ENCODE measurements around the gene FRMD4B.
"Not testable (repeated sequence)": the region's sequence is repeated elsewhere in the genome, so short reads cannot be mapped to it uniquely, and the experiment has no call there.

Gene FRMD4B

DNA sequence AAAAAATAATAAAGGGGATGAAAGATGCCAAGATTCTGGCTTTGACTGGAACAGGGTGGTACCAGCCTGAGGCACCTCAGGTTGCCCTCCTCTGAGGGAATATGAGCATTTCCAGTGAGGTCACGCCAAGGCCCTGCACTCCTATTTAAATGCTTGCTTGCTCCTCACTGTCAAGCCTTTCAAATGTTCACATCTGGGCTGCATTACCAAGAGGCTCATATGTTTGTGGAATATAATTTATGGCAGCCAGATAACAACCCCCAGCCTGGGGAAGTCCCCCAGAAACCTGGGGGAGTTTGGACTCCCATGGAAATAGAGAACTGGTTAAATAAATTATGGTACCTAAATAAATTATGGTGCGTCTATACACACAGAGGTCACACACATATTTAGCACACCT, 88.4 kb downstream of the FRMD4B start:
- no peak for DNase-seq
- intact Hi-C loops (cut with DNase I), result no loop called here

DNA sequence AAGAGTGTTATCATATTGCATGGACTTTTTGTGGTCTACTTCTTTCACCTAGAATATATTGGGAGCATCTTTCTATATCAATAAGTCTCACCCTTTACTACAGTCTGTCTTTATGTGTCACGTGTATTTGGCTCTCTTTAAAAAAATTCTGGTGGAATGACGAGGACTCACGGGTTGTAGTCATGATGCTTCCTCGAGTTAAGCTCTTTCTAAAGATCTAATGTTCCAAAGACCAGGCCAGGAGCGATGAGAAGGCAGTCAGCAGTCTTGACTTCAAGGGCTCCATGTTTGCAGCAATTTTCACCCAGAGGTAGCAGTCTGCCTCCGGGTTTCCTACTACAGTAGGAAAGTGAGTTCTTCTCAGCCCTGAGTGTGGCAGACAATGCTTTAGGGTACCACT, 88.9 kb downstream of the FRMD4B start:
- no peak for DNase-seq
- intact Hi-C loops (cut with DNase I), result no loop called here

DNA sequence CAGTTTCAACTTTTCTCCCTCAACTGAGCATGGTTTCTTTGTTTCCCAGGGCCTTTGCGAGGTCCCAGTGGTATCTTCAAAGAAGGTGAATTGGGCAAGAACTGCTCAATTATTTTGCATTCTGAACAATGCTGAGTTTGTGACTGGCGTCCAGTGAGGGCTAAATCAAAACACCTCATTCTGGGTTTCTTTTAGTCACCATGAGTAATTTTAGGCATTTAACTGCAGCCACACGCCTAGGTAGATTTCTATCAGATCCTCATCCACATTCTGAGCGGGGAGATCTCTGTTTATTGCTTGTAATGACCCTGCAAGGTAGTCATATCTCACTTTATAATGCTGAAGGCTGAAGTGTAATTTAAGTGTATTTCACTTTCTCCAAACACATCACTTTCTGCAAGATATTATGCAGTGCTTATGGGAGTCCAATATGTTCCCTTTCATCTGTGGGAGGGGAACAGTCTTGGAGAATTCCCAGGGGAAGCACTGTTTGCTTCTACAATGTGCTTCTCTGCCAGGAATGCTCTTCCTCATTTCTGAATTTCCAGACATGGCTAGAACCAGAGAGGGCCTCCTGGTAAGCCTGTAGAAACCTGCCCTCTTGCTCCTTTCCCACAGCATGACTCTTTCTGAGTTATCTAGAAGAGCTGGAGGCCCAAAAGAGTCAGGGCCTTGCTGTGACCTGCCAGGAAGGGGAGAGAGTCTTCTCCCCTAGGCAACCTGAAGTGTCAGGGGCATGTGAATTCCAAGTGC, 91.7 kb downstream of the FRMD4B start:
- no peak for DNase-seq
- intact Hi-C loops (cut with DNase I), result no loop called here

DNA sequence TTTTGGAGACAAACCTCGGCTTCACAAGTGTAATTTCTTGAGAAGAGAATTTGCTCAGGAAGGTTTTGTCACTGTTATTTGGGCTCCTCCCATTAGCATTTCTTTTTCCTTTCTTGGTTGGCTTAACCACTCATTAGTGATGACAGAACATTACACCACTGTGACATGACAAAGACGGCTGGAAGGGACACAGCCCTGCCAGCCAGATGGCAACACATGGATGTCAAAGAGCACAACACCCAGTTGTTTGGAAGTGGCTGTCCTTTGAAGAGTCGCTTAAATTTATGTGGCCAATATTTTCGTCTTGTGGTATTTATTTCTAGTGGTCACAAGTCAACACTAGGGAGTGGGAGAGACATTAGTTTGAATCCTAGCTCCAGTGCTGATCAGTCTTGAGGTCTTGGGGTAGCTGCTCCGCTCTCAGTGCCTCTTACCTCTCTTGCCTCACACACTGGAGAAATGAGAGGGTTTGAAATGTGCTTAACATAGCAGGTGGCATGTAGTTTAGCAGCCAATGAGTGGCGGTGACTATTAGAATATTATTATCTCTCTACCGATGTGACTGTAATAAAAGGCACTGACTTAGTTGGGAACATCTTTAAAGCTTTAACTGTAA, 92.8 kb downstream of the FRMD4B start:
- no peak for DNase-seq
- intact Hi-C loops (cut with DNase I), result no loop called here

DNA sequence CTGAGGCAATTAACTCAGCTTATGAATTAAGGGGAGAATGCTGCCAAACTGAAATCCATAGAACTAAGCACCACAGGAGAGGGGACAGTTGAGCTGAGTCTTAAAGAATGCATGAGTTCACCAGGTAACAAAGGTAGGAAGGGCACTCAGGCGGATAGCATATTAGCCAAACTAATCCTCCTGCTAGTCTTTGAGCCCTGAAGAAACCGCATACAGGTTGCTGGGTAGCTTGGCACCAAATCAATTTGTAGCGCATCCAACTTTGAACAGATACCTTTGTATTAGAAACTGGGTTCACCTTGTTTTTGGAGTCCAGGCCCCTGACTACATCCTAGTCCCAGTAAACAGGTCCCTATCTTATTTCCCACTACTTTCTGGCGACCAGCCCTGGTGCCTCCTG, 93.7 kb downstream of the FRMD4B start:
- no peak for DNase-seq
- intact Hi-C loops (cut with DNase I), result no loop called here

DNA sequence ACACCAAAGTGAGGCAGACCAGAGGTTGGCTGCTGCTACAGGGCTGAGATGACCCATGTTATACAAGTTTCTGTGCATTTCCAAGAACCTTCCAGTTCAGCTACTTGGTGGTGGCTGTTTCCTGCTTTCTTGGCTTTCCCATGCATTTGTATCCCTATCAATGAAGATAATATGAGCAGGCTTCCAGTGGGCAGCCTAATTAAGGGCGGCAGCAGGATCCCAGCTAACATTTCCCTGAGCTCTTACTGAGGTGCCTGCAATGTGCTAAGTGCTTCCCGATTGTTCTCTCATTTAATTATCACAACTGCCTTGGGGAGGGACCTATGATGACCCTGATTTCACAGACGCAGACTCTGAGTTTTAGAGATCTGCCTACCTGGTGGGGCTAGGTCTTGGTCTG, 95.5 kb downstream of the FRMD4B start:
- intact Hi-C loops (cut with DNase I), result no loop called here
- no peak for DNase-seq

DNA sequence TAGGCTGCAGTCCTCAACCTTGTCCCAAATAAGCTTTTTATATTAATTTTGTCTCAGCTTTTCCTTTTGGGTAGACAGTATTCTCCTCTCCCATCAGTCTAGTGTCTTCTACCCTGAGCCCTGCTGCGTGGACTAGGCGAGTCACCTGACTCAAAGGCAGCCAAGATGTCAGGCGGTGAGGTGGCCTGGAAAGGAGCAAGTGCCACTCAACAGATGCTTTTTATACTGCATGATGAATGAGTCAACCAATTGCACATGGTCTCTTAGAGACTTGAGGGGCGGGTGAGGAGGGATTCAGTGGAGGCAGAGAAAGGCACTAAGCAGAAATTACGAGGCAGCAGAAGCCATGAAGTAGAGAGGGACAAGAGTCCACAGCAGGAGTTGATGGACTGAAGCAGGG, 95.9 kb downstream of the FRMD4B start:
- intact Hi-C loops (cut with DNase I), result no loop called here
- no peak for DNase-seq

DNA sequence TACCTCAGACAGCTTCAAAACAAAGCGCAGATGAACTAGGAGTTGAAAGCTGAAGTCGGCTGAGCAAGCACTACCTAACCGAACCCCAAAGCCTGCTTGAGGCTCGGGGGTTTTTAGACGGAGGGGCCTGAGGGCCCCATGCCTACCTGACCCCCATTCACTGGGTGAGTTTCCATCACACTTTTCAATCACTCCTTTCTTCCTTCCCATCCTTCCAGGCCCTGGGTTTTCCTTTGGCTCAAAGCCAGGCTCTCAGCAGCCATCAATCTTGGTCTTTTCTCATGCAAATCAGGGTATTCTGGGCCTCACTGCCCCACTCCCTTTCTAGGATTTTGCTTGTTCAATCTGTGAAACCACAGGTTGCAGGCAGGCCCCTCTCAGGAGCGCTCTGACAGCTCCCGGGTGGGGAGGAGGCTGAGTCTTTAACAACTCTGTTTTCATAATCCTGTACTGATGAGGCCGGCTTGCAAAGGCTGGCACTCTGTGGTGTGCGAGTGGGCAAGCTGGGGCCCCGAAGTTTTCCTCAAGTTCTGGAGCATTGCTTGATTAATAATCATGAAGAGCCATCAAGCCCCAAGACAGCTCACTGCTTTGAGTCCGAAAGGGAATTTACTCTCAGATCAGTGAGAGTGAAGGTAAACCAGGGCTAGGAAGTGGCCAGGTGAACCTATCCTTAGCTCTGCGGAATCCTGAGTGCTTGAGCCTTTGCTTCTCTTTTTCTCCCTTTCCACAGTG, 97.6 kb downstream of the FRMD4B start:
- intact Hi-C loops (cut with DNase I), result no loop called here
- no peak for DNase-seq

DNA sequence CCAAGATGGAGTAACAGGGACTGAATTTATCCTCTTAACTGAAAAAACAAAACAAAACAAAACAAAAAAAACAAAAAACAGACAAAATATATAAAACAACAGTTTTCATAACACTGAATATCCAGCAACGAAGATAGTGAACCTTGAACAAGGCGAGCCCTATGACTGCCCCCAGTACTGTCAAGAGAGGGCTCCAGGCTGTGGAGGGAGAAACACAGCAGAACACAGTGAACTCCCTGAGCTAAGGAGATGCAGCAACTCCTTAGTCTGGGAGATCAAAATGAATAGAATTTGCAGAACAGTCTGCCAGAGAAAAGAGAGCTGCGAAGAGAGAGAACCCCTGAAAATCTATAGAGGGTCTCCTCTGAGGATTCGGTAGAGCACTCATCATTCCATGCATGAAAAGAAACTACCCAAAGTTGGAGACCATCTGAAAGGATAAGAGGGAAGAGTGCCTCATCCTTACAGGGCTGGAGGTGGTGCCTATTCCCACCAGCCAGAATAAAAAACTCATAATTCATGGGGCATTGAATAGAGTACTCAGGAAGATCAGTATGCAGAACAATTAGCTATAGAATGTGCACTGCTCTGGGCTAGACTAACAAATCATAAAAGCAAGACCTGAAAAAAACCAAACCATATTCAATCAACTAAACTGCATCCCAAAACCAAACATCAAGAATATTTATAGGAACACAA, 101.8 kb downstream of the FRMD4B start:
- intact Hi-C loops (cut with DNase I), result no loop called here
- no peak for DNase-seq

DNA sequence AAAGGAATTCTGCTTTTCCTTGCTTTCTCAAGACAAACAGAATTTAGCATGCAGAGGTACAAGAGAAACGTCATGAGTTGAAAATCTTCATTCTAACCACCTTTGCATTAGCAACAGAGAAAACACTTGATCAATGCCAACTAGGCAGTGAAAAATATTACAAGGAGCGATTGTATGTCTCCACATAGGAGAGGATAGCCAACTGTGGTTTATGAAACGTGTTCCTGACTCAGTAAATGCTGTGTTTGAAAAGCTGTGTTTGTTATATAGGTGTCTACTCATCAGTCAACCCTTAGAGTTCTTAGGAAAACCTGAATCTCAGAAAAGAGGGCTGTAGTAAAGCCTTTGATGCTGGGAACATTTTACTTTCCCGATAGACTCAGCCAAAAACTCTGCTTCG, 102.4 kb downstream of the FRMD4B start:
- intact Hi-C loops (cut with DNase I), result no loop called here
- DNase-seq, result no peak

DNA sequence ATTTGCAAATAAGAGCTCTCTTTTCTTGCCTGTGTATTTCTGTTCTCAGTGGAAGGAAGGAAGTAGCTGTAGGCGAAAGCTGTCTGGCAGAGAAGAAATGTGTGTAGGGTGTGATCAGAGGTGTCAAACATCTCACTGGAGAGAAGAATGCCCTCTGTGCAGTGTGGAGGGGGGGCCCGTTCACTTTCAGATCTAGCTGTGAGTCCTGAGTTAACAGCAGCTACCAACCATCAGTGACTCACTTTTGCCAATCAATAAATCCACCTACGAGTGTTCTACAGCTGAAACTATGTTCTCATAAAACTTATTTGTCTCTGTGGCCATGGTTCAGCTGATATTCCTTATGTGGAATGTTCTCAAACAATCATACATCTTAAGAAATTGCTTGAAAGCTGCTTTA, 103.7 kb downstream of the FRMD4B start:
- DNase-seq, result peak in 3 of 10 donors; percentile 22 to 74 (median 31)
- intact Hi-C loops (cut with DNase I), result no loop called here

DNA sequence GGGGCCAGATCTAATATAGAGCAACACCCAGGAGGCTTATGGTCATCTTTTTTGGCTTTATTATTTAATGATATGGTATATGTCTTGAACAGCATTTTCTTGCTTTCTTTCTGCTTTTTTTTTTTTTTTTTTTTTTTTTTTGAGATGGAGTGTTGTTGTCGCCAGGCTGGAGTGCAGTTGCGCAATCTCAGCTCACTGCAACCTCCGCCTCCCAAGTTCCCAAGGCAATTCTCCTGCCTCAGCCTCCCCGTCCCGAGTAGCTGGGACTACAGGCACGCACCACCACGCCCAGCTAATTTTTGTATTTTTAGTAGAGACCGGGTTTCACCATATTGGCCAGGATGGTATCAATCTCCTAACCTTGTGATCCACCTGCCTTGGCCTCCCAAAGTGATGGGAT, 108.5 kb downstream of the FRMD4B start:
- DNase-seq; intact Hi-C loops (cut with DNase I): not testable (repeated sequence)

DNA sequence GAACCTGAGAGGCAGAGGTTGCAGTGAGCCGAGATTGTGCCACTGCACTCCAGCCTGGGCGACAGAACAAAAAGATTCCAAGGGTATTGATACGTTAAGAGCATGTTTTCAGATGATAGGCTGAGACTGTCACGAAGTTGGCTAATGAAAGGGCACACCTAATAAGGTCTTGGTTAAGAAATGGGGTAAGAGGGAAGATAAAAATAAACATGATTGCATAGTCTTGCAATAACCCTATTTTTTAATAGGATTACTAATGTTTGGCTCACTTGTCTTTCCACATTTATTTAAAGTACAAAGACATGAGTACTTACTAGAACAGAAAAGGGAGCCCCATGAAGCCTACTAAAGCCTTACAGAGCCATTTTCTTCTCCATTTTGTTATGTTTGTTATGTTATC, 109.0 kb downstream of the FRMD4B start:
- intact Hi-C loops (cut with DNase I), result no loop called here
- DNase-seq, result no peak

DNA sequence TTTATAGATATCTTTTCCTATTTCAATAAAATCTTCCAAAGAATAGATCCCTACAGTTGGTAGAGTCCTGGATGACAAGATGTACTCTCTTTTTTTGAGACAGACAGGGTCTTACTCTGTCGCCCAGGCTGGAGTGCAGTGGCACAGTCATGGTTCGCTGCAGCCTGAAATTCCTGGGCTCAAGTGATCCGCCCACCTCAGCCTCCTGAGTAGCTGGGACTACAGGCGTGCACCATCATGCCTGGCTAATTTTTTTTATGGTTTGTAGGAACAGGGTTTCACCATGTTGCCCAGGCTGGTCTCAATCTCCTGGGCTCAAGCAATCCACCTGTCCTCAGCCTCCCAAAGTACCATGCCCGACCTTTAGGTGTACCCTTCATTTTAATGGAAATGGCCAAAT, 109.7 kb downstream of the FRMD4B start:
- intact Hi-C loops (cut with DNase I); DNase-seq: not testable (repeated sequence)

DNA sequence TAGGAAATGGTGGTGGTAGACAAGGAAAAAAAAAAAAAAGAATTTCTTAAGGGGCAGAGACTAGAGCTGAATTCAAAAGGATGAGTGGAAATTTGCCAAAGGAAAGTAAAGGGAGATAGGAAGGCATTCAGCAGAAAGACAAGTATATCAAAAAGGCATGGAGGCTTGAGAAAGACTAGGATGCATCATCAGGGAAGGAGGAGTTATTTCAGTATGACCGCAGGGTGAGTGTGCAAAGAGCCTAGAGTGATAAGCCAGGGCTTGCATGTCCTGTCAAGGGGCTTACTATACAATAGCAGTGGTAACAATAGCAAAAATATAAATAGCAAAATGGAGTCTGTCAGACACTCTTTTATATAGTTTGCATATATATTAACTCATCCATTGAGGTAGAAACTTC, 112.0 kb downstream of the FRMD4B start:
- DNase-seq, result no peak
- intact Hi-C loops (cut with DNase I), result no loop called here

DNA sequence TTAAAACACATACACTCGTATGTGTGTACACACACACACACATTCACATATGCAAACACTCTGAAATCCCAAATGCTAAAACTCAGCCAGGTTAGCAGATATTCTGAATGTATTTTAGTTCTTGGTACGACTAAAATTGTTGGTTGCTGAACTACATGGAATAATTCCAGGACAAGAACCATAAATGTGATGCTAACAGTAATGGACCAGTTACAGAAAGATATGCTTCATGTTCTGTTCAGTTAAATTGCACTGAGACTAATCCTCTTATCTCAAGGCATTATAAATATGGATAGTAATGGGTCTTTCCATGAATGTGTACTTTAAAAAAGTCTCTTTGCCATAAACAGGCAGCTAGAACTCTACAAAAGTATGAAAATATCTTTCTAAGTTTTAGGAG, 113.3 kb downstream of the FRMD4B start:
- intact Hi-C loops (cut with DNase I), result no loop called here
- no peak for DNase-seq

DNA sequence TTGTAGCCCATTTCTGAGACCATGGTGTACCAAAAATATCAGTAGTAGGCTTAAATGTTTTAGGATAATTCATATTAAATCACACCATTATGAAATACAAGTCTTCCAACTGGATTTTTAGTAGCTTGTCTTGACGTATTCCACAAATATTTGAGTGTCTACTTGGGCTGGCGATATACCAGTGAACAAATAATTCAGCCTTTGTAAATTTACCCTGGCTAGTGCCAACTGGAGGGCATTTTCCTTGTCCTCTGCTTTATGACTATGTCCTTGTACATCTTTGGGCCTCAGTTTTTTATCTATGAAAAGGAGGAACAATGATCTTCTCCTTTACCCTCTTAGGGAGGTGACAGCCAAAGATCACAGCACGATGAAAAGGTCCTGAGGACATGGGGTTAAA, 114.8 kb downstream of the FRMD4B start:
- intact Hi-C loops (cut with DNase I), result no loop called here
- no peak for DNase-seq

DNA sequence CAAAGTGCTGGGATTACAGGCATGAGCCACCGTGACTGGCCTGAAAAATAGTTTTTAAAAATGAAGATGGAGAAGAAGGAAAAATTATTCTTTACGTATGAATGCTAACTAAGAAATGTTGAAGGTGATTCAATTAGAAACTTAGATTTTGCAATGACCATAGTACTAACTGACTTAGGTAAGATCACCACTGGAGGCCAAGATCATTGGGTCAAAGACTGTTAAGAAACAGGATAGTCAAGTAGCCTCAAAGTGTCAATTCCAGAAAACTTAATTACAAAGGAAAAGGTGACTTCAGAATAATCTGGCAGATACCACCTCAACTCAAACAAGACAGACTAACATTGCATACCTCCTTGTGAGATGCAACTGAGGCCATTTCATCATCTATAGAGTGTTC, 119.3 kb downstream of the FRMD4B start:
- DNase-seq, result no peak
- intact Hi-C loops (cut with DNase I), result no loop called here

DNA sequence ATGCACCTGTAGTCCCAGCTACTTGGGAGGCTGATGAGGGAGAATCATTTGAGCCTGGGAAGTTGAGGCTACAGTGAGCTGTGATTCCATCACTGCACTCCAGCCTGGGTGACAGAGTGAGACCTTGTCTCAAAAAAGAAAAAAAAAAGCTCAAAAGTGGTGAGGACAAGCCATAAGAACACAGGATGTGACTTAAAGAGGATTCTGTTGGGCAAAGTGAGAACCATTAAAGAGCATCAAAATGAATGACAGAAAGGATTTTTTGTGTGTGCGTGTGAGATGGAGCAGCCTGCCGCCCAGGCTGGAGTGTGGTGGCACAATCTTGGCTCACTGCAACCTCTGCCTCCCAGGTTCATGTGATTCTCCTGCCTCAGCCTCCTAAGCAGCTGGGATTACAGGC, 119.8 kb downstream of the FRMD4B start:
- DNase-seq; intact Hi-C loops (cut with DNase I): not testable (repeated sequence)

DNA sequence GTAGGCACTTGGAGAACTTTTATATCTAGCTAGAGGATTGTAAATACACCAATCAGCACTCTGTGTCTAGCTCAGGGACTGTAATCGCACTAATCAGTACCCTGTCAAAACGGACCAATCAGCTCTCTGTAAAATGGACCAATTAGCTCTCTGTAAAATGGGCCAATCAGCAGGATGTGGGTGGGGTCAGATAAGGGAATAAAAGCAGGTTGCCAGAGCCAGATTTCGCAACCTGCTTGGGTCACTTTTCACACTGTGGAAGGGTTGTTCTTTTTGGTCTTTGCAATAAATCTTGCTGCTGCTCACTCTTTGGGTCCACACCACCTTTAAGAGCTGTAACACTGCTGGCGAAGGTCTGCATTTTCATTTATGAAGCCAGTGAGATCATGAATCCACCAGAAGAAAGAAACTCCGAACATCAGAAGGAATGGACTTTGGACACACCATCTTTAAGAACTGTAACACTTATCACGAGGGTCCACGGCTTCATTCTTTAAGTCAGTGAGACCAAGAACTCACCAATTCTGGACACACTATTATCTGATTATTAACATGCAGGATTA, 125.0 kb downstream of the FRMD4B start:
- DNase-seq; intact Hi-C loops (cut with DNase I): not testable (repeated sequence)

Data from posterior cingulate gyrus (tissue), 11 donors.